HG02970 (cell line): ENCODE results near the gene WNT1.

Source experiments
- ATAC-seq: cut with Tn5 transposase; IDR thresholded peaks from one replicate; pipeline ENCODE4 v1.9.1; 2021; ENCODE audit warnings: mild to moderate bottlenecking, moderate library complexity, moderate number of reproducible peaks; ENCODE audit not compliant: unreplicated experiment, low FRiP score

Gene WNT1

GRCh38 chr12:48960834-48961233, 17.3 kb upstream of the WNT1 start:
- no peak for ATAC-seq

- ATAC-seq: no peak
Observed at GRCh38 chr12:48961331-48961730, 16.8 kb upstream of the WNT1 start.

DNA sequence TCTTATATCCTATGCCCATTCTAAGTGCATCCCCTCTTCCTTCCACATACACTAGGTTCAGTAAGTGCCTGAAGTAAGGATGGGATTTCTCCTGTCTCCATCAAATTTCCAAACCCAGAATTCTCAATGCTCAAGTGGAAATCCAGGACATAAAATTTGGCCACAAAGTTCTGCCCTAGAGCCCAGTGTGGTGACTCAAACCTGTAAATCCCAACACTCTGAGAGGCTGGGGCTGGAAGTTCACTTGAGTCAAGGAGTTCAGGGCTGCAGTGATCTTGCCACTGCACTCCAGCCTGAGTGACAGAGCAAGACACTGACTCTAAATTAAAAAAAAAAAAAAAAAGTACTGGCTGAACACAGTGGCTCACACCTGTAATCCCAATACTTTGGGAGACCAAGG, 16.3 kb upstream of the WNT1 start:
- no peak for ATAC-seq

DNA sequence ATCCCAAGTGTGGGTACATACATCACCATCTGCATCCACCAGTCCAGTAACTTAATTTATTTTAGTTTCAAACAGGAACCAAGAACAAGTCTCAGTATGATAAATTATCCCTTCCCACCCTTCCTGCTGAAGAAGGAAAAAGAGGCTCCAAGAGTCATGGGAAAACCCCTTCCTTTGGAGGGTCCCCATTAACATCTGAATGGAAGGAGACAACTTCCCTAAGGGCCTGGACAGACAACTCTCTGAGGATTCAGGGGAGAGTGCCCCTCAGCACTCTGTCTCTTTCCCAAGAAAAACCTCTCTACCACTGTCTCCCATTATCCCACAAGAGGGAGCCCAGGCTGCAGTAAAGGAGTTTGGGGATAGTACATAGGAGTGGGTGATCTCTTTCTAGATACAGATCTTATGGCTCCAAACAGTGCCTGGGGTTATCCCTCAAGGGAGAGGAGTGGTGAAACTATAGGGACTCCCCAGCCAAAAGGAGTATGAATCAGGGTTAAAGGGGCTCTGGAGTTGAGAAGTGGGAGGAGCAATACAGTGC, 12.8 kb upstream of the WNT1 start:
- ATAC-seq: no peak

GRCh38 chr12:48966177-48966895, 11.8 kb upstream of the WNT1 start:
- no peak for ATAC-seq

DNA sequence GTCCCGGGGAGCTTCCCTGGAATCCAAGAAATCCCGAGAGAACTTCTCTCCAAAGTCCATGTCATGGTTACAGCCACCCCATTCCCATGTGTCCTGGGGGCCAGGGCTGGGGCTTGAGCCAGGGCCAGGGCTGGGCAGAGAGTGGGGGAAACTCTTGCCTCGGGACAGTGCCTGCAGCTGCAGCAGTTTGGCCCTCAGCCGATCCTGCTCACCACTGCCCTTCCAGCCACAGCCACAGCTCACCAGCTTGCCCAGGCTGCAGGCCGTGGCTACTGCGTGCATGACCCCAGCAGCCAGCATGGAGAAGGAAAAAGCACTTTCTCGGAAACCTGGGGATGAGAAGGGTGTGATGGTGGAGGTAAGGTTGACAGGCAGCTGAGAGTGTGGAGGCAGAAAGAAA, 10.1 kb upstream of the WNT1 start:
- ATAC-seq: no peak

GRCh38 chr12:48968467-48968866, 9.7 kb upstream of the WNT1 start:
- ATAC-seq: no peak

GRCh38 chr12:48969160-48969771, 8.9 kb upstream of the WNT1 start:
- no peak for ATAC-seq

DNA sequence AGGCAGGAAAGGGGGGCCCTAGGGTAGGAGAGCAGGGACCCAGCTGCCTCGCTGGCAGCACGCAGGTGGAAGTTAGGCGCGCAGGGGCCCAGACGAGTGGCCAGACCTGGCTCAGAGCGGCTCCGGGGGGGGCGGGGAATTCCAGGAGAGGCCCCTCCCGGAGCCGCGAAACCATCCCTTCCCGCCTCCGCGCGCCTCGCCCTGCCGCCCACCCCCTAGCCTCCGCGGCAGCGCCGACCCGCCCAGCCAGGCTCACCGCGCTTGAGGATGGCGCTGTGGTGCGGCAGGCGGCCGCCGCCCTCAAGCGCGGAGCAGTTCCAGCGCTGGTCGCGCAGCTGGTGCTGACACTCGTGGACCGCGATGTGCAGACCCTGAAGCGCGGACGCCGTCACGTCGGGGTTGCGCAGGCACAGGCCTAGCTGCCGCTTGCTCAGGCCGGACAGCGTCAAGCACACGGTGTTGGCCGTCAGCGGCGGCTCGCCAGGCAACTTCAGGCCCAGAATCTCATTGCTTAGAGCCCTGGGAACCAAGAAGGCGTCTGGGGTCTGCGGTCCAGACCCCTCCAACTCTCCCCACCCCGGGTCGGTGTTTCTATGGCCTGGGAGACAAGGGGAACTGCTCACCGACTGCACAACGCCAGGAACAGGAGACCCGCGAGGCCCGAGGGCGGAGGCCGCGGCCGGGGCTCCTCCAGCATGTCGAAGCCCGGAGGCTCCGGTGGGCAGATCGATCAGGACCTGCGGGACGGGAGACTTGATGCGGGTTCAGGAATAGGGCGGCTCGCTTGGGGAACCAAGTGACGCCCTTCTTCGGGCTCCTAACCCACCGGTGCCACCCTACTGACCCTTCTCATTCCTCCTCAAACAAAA, 8.1 kb upstream of the WNT1 start:
- no peak for ATAC-seq

DNA sequence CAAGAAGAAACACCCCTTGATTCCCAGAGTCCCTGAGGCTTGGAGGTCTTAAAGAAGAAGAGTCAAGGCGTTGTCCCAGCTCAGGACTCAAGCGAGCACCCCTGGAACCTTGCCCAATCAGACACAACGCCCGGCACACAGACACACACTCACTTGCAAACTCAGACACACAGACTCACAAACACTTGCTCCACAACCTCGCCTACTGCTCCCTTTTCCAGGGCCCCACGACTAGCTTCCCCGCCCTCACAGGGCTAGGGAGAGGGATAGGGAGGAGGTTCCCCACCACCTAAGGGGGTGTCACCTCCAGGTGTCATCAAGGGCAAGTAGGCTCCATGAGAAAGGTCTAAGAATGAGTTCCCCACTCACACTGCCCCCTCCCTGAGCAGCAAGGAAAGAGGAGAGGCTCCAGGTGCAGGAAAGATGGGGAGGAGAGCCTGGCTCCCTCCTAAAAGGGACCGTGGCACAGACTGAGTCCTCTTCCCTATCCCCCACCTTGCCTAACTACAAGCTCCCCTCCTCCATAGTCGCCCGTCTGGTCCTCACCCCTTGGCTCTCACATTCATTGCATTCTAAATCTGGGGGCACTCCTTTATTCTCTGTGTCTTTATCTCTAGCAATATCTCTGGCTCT, 7.3 kb upstream of the WNT1 start:
- ATAC-seq: no peak

- no peak for ATAC-seq
Observed at GRCh38 chr12:48972213-48972951, 5.7 kb upstream of the WNT1 start.

DNA sequence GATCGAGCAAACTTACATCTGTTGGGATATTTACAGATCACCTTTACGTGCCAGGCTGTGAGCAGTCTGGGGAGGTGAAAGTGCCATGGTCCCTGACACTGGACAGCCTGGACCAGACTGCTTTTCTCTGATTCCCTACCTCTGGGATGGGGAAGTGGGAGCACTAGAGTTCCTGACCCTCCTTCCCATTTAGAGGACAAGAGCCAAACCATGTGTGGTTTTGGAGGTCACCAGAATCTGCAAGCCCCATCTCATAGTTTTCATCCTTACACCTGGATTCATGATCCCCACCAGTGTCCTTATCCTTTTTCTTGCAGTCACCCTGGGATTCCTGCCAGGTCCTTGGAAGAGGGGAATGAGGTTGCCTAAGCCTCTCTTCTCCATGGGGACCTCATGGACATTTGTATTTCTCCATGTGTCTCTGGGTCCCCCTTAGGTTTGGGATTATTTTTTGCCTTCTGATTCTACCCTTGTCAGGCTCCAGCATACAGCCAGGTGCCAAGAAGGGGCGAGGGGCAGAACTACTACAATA, 5.1 kb upstream of the WNT1 start:
- no peak for ATAC-seq

GRCh38 chr12:48973531-48973930, 4.6 kb upstream of the WNT1 start:
- no peak for ATAC-seq

DNA sequence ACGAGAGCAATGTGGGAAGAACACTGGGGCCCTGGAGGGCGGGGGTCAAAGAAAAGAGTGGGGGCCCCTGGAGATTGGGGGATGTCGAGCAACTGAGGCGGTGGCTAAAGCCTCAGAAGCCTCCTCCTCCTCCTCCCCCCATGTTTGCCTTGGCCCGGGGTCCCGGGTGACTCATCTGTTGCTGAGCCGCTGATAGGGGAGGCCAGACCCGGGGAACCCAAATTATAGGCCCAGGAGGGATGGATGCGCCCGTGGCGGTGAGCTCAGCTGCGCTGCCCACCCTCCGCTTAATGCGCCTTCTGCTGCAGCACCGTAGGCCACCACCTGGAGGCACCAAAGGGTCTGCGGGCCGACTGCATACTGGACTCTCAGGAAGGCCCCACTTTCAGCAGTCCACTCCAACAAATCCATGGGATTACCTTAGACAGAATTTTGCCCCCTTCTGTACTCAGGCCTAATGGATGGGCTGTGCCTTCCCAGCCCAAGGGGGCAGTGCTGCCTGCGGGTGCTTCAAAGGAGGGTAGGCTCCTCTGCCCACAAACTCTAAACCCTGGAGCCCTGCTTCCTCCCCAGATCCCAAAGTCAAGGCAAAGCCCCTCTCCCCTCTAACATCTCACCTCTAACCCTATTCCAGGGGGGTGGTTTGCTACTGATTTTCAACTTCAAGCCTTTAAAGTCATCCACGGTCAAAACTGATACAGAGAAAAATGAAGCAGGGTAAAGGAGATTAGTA, 4.0 kb upstream of the WNT1 start:
- ATAC-seq: no peak

GRCh38 chr12:48977290-48978281, 536 bp upstream of the WNT1 start:
- peak; percentile 61 for ATAC-seq

- ATAC-seq: no peak
Observed at GRCh38 chr12:48978741-48979601, 849 bp downstream of the WNT1 start.
